ENCODE results near the gene STARD3.

DNA sequence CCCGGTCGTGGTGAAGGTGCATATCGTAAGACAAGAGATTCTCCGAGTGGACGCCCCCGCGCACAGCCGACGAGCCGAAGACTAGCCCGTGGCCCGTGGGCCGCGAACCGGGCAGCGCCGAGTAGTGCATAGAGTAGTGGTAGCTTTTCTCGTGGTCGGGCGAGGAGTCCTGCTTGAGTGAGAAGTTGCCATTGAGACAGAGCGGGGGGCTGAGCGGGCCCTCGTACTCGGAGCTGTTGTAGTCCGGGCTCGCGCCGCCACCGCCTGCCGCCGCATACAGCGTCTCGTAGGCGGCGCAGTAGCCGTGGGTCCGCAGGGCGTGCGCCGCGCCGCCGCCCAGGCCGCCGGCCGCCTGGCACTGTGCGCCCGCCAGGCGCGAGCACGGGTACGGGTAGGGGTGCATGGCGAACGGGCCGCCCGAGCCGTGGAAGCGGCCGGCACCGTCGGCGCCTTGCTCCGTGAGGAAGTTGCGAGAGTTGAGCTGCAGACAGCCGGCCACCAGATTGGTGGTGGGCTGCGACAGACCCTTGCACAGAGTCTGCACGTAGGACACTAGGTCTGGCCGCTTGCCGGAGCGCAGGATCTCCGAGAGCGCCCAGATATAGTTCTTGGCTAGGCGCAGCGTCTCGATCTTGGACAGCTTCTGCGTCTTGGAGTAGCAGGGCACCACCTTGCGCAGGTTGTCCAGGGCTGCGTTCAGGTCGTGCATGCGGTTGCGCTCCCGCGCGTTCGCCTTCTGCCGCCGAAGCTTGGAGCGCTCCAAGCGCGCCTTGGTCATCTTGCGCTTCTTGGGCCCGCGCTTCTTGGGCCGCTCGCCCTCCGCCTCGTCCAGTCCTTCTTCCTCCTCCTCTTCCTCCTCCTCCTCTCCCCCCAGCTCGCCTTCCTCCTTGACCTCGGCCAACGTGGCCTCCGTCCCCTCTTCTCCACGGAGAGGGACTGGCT, 31.2 kb upstream of the STARD3 start:
- TF ChIP-seq CTCF (IDR thresholded peaks at IDR 0.05) (no peak), POLR2A (IDR thresholded peaks at IDR 0.05; ENCODE audit: low read length) (no peak), KDM1A (IDR thresholded peaks at IDR 0.05; ENCODE audit: low read depth) (no peak), RAD21 (conservative IDR thresholded peaks at IDR 0.05 in 1 of 2, IDR thresholded peaks at IDR 0.05 in 1 of 2) (no peak), NR3C1 (IDR thresholded peaks at IDR 0.05) (no peak), JUN (IDR thresholded peaks at IDR 0.05) (no peak)
